K562 (cell line): Measurements from ENCODE around the gene RBBP8. TPM values are rescaled to one million over a fixed set of nuclear protein-coding genes. Genes with fewer than 3 reads are reported as not detected.

Source experiments
- ADNP ChIP-seq: fragments of 200-800 bp; sonication (Bioruptor generic); IDR thresholded peaks from 2 replicates; pipeline ENCODE4 v1.6.1; 2016; ENCODE audit warnings: missing genetic modification characterization, missing compliant biosample characterization
- ATF6 ChIP-seq: sonication (generic); formaldehyde crosslinking; IDR thresholded peaks from 2 replicates; pipeline ENCODE4 v1.4.0; 2020; ENCODE audit warnings: mild to moderate bottlenecking, missing genetic modification reagents
- ATF7 ChIP-seq: fragments of 450-650 bp; IDR thresholded peaks from 2 replicates; pipeline ENCODE4 v1.7.1; 2014; ENCODE audit warnings: mild to moderate bottlenecking, moderate library complexity
- CBX1 ChIP-seq: sonication (generic); IDR thresholded peaks from 2 replicates; pipeline ENCODE4 v1.6.1; 2016; ENCODE audit warnings: antibody characterized with exemption, low read depth, mild to moderate bottlenecking
- CBX5 ChIP-seq: IDR thresholded peaks from 2 replicates; pipeline ENCODE4 v1.6.1; 2014; ENCODE audit warnings: low read depth, borderline replicate concordance
- DACH1 ChIP-seq: fragments of 450-650 bp; IDR thresholded peaks from 2 replicates; pipeline ENCODE4 v1.6.1; 2018; ENCODE audit not compliant: partially characterized antibody
- ELF2 ChIP-seq: fragments of 250-450 bp; sonication (Bioruptor Pico); IDR thresholded peaks from 2 replicates; pipeline ENCODE4 v1.5.0; 2021; ENCODE audit warnings: mild to moderate bottlenecking
- FIP1L1 ChIP-seq: fragments of 200-400 bp; formaldehyde crosslinking; IDR thresholded peaks from 2 replicates; pipeline ENCODE4 v1.6.1; 2018; ENCODE audit warnings: mild to moderate bottlenecking, low read depth, low read length; ENCODE audit not compliant: poor library complexity, severe bottlenecking
- JUNB ChIP-seq: fragments of 450-650 bp; formaldehyde crosslinking; conservative IDR thresholded peaks from 2 replicates; pipeline ENCODE4 v1.4.0; 2020; ENCODE audit warnings: mild to moderate bottlenecking
- KDM5B ChIP-seq: fragments of 200-600 bp; sonication (generic); IDR thresholded peaks from 2 replicates; pipeline ENCODE4 v1.6.1; 2012; ENCODE audit warnings: low read depth, mild to moderate bottlenecking, moderate library complexity, low read length, control low read depth, inconsistent platforms; ENCODE audit not compliant: insufficient replicate concordance
- LEF1 ChIP-seq: fragments of 450-650 bp; IDR thresholded peaks from 2 replicates; pipeline ENCODE4 v1.6.1; 2016; ENCODE audit warnings: mild to moderate bottlenecking
- MEIS2 ChIP-seq: fragments of 450-650 bp; IDR thresholded peaks from 2 replicates; pipeline ENCODE4 v1.6.1; 2014; ENCODE audit warnings: mild to moderate bottlenecking; ENCODE audit not compliant: partially characterized antibody
- MYC ChIP-seq, 2 experiments: fragments of 250-450 bp in 1 of 2; sonication (Bioruptor Pico) in 1 of 2; IDR thresholded peaks; 2 replicates each; pipeline versions ENCODE4 v1.5.1 to v1.6.1; 2012 to 2021; ENCODE audit warnings: low read depth in 2 of 2, borderline replicate concordance in 1 of 2, improper control_type of control experiment in 1 of 2, low read length in 1 of 2, mild to moderate bottlenecking in 1 of 2, moderate library complexity in 1 of 2
- OTX1 ChIP-seq: fragments of 450-650 bp; formaldehyde crosslinking; IDR thresholded peaks from 2 replicates; pipeline ENCODE4 v1.4.0; 2022; ENCODE audit warnings: mild to moderate bottlenecking
- PHF8 ChIP-seq: fragments of 200-600 bp; sonication (generic); IDR thresholded peaks from 2 replicates; pipeline ENCODE4 v1.6.1; 2012; ENCODE audit warnings: mixed run types, mild to moderate bottlenecking, inconsistent platforms, low read length, moderate library complexity, borderline replicate concordance
- POLR2A ChIP-seq: fragments of 450-650 bp; conservative IDR thresholded peaks from 2 replicates; pipeline ENCODE4 v1.6.1; 2016
- RB1 ChIP-seq: fragments of 450-650 bp; IDR thresholded peaks from 2 replicates; pipeline ENCODE4 v1.6.1; 2017; ENCODE audit warnings: low read depth, mild to moderate bottlenecking
- SIN3A ChIP-seq, 2 experiments: fragments of 150-350 bp in 1 of 2; IDR thresholded peaks; 2 replicates each; pipeline ENCODE4 v1.6.1; 2011 to 2016; ENCODE audit warnings: borderline replicate concordance in 2 of 2, low read depth in 2 of 2, low read length in 2 of 2, mild to moderate bottlenecking in 2 of 2, moderate library complexity in 2 of 2; ENCODE audit not compliant: control insufficient read depth in 1 of 2
- SMARCE1 ChIP-seq: fragments of 450-650 bp; IDR thresholded peaks from 2 replicates; pipeline ENCODE4 v1.7.1; 2016; ENCODE audit warnings: mild to moderate bottlenecking
- SNIP1 ChIP-seq: fragments of 450-650 bp; IDR thresholded peaks from 2 replicates; pipeline ENCODE4 v1.7.1; 2017; ENCODE audit warnings: low read depth, mild to moderate bottlenecking
- TARDBP ChIP-seq: fragments of 450-650 bp; IDR thresholded peaks from 2 replicates; pipeline ENCODE4 v1.6.1; 2016
- TBL1XR1 ChIP-seq, 2 experiments: IDR thresholded peaks; 2 replicates each; pipeline ENCODE4 v1.6.1; 2012; ENCODE audit warnings: improper control_type of control experiment in 2 of 2, low read length in 2 of 2, mild to moderate bottlenecking in 1 of 2
- ZBTB1 ChIP-seq: sonication (generic); formaldehyde crosslinking; IDR thresholded peaks from 2 replicates; pipeline ENCODE4 v1.8.1; 2023; ENCODE audit warnings: missing genetic modification reagents, low read depth, mild to moderate bottlenecking, borderline replicate concordance
- ZBTB7A ChIP-seq: IDR thresholded peaks from 2 replicates; pipeline ENCODE4 v1.6.1; 2011; ENCODE audit warnings: low read depth, mild to moderate bottlenecking, low read length, moderate library complexity, borderline replicate concordance; ENCODE audit not compliant: control insufficient read depth
- ZFX ChIP-seq: sonication (generic); formaldehyde crosslinking; IDR thresholded peaks from 2 replicates; pipeline ENCODE4 v1.8.0; 2022; ENCODE audit warnings: mild to moderate bottlenecking, missing genetic modification reagents, moderate library complexity
- ZNF143 ChIP-seq: sonication (generic); formaldehyde crosslinking; IDR thresholded peaks from 2 replicates; pipeline ENCODE4 v1.9.0; 2022; ENCODE audit warnings: mild to moderate bottlenecking, missing genetic modification reagents
- ZNF253 ChIP-seq: fragments of 250-450 bp; sonication (Bioruptor Pico); conservative IDR thresholded peaks from 2 replicates; pipeline ENCODE4 v1.6.1; 2021; ENCODE audit warnings: mild to moderate bottlenecking
- ZNF311 ChIP-seq: fragments of 250-450 bp; sonication (Bioruptor Pico); IDR thresholded peaks from 2 replicates; pipeline ENCODE4 v1.4.0; 2020; ENCODE audit warnings: mild to moderate bottlenecking, moderate library complexity
- ZNF696 ChIP-seq: fragments of 250-450 bp; sonication (Bioruptor Pico); conservative IDR thresholded peaks from 2 replicates; pipeline ENCODE4 v1.4.0; 2020; ENCODE audit warnings: mild to moderate bottlenecking, moderate library complexity
- polyA plus RNA-seq, 8 experiments: library from polyadenylated mRNA; depleted of rRNA in 4 of 8; stranded (reverse) in 5 of 8; unstranded in 3 of 8; fragments of >200 nt; fragmentation: Nextera tagmentation in 2 of 8; fragmentation: Illumina TruSeq in 1 of 8; extraction: Ambion mirVana in 2 of 8; extraction: Trizol in 1 of 8; gene quantifications; 2 replicates each; pipeline versions ENCODE4 v1.2.1 to v1.2.3, GENCODE V29; 2011 to 2014; ENCODE audit warnings: inconsistent platforms in 1 of 8, missing spikeins in 1 of 8
- total RNA-seq, 7 experiments: library from RNA; depleted of rRNA in 6 of 7; stranded (reverse); fragments of >200 nt in 6 of 7; fragmentation: Illumina TruSeq in 2 of 7; extraction: Trizol in 2 of 7; gene quantifications; 2 replicates each; pipeline versions ENCODE4 v1.2.1 to v1.2.3, GENCODE V29; 2011 to 2021; ENCODE audit warnings: low replicate concordance in 1 of 7

The RBBP8 gene
- total and polyA plus RNA-seq, 9 of the 15 experiments (the other 6 are each of a cell fraction or from before 2014, with no cell fraction given) = 28.4 to 63.1 (median 48.9) TPM

- no peak for TF ChIP-seq SNIP1
- TF ChIP-seq SIN3A (IDR thresholded peaks at IDR 0.05; ENCODE audit: borderline replicate concordance in 2 of 2, control insufficient read depth in 1 of 2, low read depth in 2 of 2, low read length in 2 of 2) = peak; percentile 75 to 88; a peak in 2 of 4 replicates
- no peak for TF ChIP-seq CBX5
- peak; percentile 93 for TF ChIP-seq KDM5B
- TF ChIP-seq LEF1 = no peak
- TF ChIP-seq JUNB (CRISPR knock-in tag) = no peak
- TF ChIP-seq ZNF253 (CRISPR knock-in tag) = no peak
- TF ChIP-seq ZNF143 (CRISPR knock-in tag) = no peak
- peak; percentile 61 for TF ChIP-seq FIP1L1
- peak; percentile 92 for TF ChIP-seq POLR2A
- TF ChIP-seq ZNF696 = no peak
- peak; percentile 77 for TF ChIP-seq ZFX (CRISPR knock-in tag)
- no peak for TF ChIP-seq SMARCE1
- TF ChIP-seq ATF6 = 0 out of 2 replicates have a peak, but pooled peaks have one; percentile 10
- peak; percentile 77 for TF ChIP-seq ATF7
- peak; percentile 82 for TF ChIP-seq MEIS2
- TF ChIP-seq OTX1 (CRISPR knock-in tag) = 0 out of 2 replicates have a peak, but pooled peaks have one; percentile 9
- 0 out of 2 replicates have a peak, but pooled peaks have one; percentile 78 for TF ChIP-seq TARDBP
- TF ChIP-seq CBX1 = peak; percentile 70; the same call in 1 of the 2 replicates
- TF ChIP-seq MYC (IDR thresholded peaks at IDR 0.05; ENCODE audit: low read depth, low read length) = peak; percentile 67
- TF ChIP-seq MYC (CRISPR knock-in tag; IDR thresholded peaks at IDR 0.05; ENCODE audit: borderline replicate concordance, low read depth) = peak; percentile 82; the same call in 1 of the 2 replicates
- peak; percentile 64 for TF ChIP-seq DACH1
- TF ChIP-seq ZNF311 = no peak
- no peak; a peak in 2 of 4 replicates for TF ChIP-seq TBL1XR1 (IDR thresholded peaks at IDR 0.05; ENCODE audit: low read length in 2 of 2)
- TF ChIP-seq RB1 = peak; percentile 77
- peak; percentile 95 for TF ChIP-seq PHF8
- TF ChIP-seq ZBTB1 = no peak
- TF ChIP-seq ADNP (tag) = no peak
- TF ChIP-seq ELF2 = 0 out of 2 replicates have a peak, but pooled peaks have one; percentile 23
- TF ChIP-seq ZBTB7A = peak; percentile 58; the same call in 1 of the 2 replicates
Observed at GRCh38 chr18:22933206-22933965, at the start of gene RBBP8 (continued).
